Activated CD4-positive, alpha-beta T cell treated with anti-CD3 and anti-CD28 coated beads for 4 hours (primary cell): ENCODE data around the gene CA6.
"Not testable (repeated sequence)": the region's sequence is repeated elsewhere in the genome, so short reads cannot be mapped to it uniquely, and the experiment has no call there.

Experiments
- DNase-seq, 2 donors: peaks; one replicate each; pipeline ENCODE4 v3.0.0-alpha.2; 2020

The CA6 gene

DNA sequence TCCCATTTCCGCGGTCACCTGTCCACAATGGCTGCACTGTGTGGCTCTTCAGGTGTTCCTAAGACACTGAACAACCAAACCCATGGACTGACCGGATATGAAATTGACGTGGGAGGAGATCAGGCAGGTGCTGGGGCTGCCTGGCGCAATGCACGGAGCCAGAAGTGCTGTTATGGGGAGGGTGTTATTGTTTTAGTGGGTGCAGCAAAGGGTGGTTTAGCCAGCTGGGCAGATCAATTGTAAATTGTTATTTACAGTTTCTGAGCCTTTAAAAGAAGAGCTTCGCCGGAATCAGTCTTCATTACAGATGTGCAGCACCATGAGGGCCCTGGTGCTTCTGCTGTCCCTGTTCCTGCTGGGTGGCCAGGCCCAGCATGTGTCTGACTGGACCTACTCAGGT is at the start of gene CA6:
CA6 (plus strand) TSS at position 301 of the 400 bp plus-strand sequence; CDS start at position 320, 19 bp downstream.
- no peak for DNase-seq

DNA sequence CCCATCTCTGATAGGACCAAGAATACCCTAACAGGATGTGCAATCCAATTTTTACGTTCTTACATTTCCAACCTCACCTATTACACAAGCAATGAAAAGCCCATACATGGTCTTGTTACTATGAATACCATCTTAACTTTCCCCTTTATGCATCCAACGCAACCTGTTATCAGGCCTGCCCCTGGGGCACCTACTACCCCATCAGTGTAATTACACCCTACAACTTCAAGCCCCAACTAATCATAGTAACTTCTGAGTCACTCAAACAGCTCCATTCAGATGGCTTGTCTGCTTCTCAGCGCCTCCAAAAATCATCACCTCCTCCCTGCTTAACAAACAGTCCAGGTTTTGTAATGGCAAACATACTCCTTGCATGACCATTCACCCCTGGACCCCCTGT is 48.9 kb upstream of the CA6 start:
- DNase-seq = not testable (repeated sequence)

- DNase-seq = not testable (repeated sequence)
These were observed 48.2 kb upstream of the CA6 start for GRCh38 chr1:8897505-8897904.

- DNase-seq = not testable (repeated sequence)
These were observed 47.2 kb upstream of the CA6 start for GRCh38 chr1:8898418-8898817.

DNA sequence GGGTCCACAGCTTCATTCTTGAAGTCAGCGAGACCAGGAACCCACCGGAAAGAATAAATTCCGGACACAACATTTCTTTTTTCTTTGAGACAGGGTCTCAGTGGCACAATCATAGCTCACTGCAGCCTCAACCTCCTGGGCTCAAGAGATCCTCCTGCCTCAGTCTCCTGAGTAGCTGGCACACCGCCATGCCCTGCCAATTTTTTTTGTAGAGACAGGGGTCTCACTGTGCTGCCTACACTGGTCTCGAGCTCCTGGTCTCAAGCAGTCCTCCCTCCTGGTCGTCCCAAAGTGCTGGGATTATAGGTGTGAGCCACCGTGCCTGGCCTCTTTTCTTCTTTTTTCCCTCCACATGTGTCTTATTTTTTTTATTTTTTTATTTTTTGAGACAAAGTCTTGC is 46.6 kb upstream of the CA6 start:
- no peak for DNase-seq

DNA sequence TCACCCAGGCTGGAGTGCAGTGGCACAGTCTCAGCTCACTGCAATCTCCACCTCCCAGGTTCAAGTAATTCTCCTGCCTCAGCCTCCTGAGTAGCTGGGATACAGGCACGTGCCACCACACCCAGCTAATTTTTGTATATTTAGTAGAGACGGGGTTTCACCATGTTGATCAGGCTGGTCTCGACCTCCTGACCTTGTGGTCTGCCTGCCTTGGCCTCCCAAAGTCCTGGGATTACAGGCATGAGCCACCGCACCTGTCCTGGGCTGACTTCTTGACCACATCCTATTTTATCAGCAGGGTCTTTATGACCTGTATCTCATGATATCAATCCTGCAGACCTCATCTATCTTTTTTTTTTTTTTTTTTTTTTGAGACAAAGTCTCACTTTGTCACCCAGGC is 45.0 kb upstream of the CA6 start:
- DNase-seq = not testable (repeated sequence)

DNA sequence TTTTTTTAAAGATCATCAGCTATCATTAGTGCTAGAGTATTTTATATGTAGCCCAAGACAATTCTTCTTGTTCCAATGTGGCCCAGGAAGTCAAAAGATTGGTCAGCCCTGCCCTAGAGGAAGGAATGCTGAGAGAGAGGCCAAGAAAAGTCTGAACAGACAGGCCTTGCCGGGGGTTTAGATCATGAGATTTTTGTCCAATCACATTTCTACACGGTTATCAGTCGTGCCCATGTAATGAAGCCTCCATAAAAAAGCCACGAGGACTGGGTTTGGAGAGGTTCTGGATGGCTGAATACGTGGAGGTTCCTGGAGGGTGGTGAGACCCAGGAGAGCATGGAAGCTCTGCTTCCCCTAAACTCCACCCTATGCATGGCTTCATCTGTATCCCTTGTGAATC is 42.9 kb upstream of the CA6 start:
- DNase-seq = no peak

DNA sequence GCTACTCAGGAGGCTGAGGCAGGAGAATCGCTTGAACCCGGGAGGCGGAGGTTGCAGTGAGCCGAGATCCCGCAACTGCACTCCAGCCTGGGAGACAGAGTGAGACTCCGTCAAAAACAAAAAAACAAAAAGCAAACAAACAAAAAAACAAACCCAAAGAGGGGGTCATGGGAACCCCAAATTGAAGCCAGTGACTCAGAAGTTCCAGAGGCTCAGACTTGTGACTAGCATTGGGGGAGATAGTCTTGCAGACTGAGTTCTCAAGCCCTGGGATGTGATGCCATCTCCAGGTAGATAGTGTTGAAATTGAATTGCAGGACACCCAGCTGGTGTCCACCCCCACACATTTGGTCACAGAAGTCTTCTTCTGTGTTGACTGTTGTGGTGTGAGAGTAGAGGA is 42.3 kb upstream of the CA6 start:
- peak in 1 of 2 donors; percentile 17 for DNase-seq

- DNase-seq = no peak
These were observed 41.6 kb upstream of the CA6 start for GRCh38 chr1:8903908-8904650.

DNA sequence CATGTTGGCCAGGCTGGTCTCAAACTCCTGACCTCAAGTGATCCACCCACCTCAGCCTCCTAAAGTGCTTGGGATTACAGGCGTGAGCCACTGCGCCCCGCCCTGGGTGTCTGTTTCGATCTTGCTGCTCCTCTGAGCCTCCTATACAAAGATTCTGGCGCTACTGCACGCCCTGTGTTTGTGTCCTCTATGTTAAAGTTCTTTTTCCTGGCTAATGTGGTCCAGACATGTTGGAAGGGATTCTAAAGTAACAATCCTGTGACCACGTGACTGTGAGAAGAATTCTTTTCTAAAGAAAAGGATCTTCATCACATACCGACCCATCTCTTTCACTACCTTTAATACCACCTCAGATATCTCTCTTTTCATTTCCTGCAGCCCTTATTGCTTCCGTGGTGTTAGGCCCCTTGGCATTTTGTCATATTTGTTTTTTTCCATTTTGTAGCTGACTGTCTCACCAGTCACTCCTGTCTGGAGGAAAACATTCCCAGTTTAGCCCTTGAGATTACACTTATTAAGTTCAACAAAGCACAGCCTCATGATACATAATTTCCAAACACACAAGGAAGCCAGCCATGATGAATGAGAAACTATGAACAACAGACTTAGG is 40.0 kb upstream of the CA6 start:
- no peak for DNase-seq

- DNase-seq = no peak
These were observed 37.1 kb upstream of the CA6 start for GRCh38 chr1:8908388-8909151.

DNA sequence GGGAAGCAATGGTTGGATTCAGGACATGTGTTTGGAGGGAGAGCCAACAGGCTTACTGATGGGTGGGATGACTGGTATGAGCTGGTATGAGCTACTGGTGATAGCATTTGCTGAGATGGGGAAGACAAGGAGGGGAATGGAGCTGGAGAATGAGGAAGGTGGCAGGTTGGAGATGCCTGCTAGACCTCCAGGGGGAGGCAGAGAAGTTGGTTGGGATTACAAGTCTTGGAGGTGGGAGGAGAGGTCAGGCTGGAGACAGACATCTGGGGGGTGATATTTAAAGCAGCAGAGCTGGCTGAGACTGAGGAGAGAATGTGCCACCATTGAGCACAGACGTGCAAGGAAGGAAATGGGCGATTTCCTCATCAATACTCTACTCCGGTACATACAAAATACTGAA is 35.3 kb upstream of the CA6 start:
- no peak for DNase-seq

- DNase-seq = no peak
These were observed 34.8 kb upstream of the CA6 start for GRCh38 chr1:8910914-8911313.

GRCh38 chr1:8911416-8912309 is 34.0 kb upstream of the CA6 start:
- no peak for DNase-seq

DNA sequence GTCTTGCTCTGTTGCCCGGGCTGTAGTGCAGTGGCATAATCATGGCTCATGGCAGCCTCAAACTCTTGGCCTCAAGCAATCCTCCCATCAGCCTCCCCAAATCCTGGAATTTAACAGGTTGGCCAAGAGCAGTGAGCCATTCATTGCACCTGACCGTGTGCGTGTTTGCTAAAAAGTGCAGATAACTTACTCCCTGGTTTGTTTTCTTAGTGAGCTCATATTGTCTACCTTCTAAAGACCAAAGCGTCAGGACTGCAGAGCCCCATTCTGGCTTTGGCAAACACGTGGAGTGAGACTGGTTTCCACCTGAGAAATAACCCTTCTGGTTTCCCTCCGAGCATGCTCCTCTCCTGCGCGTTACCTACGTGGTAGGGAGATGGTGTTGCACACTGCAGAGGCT is 32.2 kb upstream of the CA6 start:
- DNase-seq = no peak

DNA sequence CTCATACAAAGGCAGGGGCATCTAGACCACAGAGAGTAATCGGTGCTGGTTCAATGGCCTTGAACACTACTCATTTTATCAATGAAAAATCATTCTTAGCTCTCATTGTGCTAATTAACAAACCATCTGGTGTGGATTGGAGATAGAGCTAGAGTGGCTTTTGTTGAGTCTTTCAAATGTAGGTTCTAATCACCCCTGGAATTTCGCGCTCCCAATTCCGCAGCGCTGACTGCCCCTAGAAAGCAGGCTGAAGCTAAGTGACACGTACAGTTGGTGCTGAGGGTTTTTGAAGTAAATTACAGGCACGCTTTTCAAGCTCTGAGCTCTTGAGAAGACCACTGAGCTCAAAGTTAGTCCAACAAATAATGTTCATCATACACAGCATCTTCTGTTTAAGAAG is 31.2 kb upstream of the CA6 start:
- DNase-seq = no peak

DNA sequence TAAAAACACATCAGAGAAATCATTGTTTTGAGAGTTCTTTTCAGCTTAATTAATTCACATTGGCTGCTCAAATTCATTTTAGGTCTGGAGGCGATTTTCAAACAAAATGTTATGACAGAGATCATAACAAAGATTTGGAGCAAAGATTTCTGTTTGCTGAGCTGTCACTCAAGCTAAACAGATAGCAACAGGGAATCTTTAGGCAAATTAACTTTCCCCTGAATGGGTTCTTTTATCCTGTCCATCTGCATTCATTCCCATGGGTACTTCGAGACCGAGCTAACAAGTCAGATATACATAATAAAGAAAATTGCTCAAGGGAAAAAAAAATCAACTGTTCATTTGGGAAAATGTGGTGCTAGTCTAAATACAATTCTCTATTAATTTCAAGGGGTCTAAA is 30.2 kb upstream of the CA6 start:
- no peak for DNase-seq

DNA sequence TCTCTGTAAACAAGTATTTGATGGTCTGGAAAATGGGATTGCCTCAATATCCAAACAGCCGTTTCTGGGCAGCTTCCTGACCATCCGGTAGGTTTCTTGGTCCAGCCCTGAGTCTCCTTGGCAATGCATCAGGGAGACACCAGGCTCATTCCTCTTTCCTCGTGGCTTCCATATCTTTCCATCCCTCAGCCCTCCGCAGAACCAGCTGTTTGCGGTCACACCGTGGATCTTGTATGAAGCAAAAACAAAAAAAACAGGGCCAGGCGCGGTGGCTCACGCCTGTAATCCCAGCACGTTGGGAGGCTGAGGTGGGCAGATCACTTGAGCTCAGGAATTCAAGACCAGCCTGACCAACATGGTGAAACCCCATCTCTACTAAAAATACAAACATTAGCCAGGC is 28.1 kb upstream of the CA6 start:
- not testable (repeated sequence) for DNase-seq

DNA sequence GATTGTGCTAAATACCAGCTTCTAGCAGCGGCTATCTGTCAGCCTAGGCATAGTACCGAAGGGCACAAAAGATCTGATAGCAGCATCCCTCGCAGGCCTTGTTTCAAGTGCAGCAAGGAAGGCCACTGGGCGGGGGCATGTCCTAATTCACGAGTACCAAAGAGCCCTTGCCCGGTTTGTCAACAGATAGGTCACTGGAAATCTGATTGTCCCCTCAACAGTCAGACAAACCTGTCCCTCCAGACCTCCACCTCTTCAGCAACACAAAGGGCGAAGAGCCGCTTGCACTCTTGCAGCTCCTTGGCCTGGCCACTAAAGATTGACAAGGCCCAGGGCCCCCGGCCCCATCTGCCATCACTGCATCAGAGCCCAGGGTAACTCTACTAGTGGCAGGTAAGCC is 22.7 kb upstream of the CA6 start:
- no peak for DNase-seq

DNA sequence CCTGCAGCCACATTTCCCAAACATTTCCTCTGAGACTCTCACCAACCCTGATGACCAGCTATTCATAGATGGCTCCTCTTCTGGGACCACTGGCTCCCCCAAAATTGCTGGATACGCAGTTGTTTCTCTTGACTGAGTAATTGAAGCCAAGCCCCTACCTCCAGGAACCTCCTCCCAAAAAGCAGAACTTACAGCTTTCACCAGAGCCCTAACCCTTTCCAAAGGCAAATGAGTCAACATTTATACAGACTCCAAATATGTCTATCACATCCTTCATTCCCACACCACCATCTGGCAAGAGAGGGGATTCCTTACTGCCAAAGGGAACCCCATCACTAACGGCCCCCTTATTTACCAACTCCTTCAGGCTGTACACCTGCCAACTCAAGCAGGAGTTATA is 20.3 kb upstream of the CA6 start:
- DNase-seq = no peak

GRCh38 chr1:8925960-8926359 is 19.7 kb upstream of the CA6 start:
- no peak for DNase-seq

- no peak for DNase-seq
These were observed 18.7 kb upstream of the CA6 start for GRCh38 chr1:8926707-8927694.
